HUES64 (cell line): ENCODE results near the gene SCUBE3.

Source experiments
- H3K27ac ChIP-seq: 2 replicates; pipeline ENCODE4 v1.7.0; 2013; ENCODE audit warnings: low read depth, low read length, inconsistent platforms
- H3K27me3 ChIP-seq: 2 replicates; pipeline ENCODE4 v1.6.1; 2013; ENCODE audit warnings: mild to moderate bottlenecking, low read length; ENCODE audit not compliant: insufficient read depth
- H3K36me3 ChIP-seq: 2 replicates; pipeline ENCODE4 v1.6.1; 2013; ENCODE audit warnings: mild to moderate bottlenecking, low read length; ENCODE audit not compliant: insufficient read depth
- H3K4me1 ChIP-seq: 2 replicates; pipeline ENCODE4 v1.6.1; 2013; ENCODE audit warnings: mild to moderate bottlenecking, low read length, moderate library complexity; ENCODE audit not compliant: insufficient read depth
- H3K4me3 ChIP-seq: 2 replicates; pipeline ENCODE4 v1.5.1; 2013; ENCODE audit warnings: mild to moderate bottlenecking, low read length, moderate library complexity
- H3K9ac ChIP-seq: 2 replicates; pipeline ENCODE4 v1.6.1; 2013; ENCODE audit warnings: mild to moderate bottlenecking, low read depth, low read length
- H3K9me3 ChIP-seq: 2 replicates; pipeline ENCODE4 v1.6.1; 2013; ENCODE audit warnings: low read depth, low read length; ENCODE audit not compliant: insufficient read depth
- WGBS: fragments of 150-250, 120-280 bp; methylation state at CpG from one replicate; pipeline ENCODE4 v1.1.7; 2013; ENCODE audit warnings: missing lambda C conversion rate; 5-methylcytosine and 5-hydroxymethylcytosine counted together

Gene SCUBE3

GRCh38 chr6:35294308-35294945, 80.7 kb downstream of the SCUBE3 start:
- no peaks in the 10 kb centered on the region for H3K9me3 ChIP-seq
- H3K27me3 ChIP-seq, result no peaks in the 10 kb centered on the region
- no peak overlapping the region for H3K9ac ChIP-seq
- no peak overlapping the region for H3K27ac ChIP-seq
- H3K4me1 ChIP-seq, result peaks cover 12% of the 10 kb centered on the region; the same call in 1 of the 2 replicates
- H3K4me3 ChIP-seq, result no peak overlapping the region
- peaks cover 27% of the 10 kb centered on the region for H3K36me3 ChIP-seq
- 59% methylated on average over 10 of the region's 10 CpGs for WGBS

GRCh38 chr6:35295036-35295435, 81.3 kb downstream of the SCUBE3 start:
- no peak overlapping the region for H3K4me3 ChIP-seq
- H3K27ac ChIP-seq, result no peak overlapping the region
- H3K27me3 ChIP-seq, result no peaks in the 10 kb centered on the region
- no peak overlapping the region for H3K9ac ChIP-seq
- H3K36me3 ChIP-seq, result peaks cover 23% of the 10 kb centered on the region
- H3K4me1 ChIP-seq, result peaks cover 12% of the 10 kb centered on the region; the same call in 1 of the 2 replicates
- no peaks in the 10 kb centered on the region for H3K9me3 ChIP-seq
- 97% methylated on average over 2 of the region's 2 CpGs for WGBS

DNA sequence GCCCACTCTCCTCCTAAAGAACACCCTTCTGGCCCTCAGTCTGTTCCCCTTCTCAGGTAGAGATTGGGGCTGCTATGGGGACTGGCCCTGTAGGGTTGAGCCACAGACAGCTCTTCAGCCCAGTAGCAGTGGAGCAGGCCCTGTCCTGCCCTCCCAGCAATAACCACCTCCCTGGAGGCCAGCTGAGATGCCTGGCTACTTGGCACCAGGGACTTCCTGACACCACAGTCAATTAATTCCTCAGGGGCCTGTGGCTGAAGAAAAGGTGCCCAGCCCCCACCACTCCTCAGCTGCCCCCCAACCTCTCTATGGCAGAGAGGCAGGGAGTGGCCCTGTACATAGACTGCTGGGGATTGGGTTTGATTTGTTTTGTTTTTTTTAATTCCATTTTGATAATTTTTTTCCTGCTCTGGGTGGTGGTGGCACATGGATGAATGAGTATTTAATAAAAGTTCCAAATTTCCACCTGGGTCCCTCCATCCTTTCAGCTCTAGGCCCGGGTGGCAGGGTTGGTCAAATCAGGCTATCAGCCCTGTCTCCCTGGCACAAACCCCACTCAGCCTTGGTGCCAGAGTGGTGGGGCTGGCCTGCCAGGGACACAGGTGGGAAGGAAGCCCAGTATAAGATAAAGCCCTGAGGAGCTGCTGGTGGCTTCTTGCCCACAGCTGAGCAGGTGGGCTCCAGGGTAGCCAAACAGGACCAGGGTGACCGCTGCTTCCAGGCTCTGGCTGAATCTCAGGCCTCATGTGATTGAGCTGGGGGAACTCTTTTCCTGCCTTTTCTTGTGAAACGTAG, 82.0 kb downstream of the SCUBE3 start:
- H3K27ac ChIP-seq, result no peak overlapping the region
- WGBS, result 59% methylated on average over 3 of the region's 3 CpGs
- peaks cover 12% of the 10 kb centered on the region; the same call in 1 of the 2 replicates for H3K4me1 ChIP-seq

DNA sequence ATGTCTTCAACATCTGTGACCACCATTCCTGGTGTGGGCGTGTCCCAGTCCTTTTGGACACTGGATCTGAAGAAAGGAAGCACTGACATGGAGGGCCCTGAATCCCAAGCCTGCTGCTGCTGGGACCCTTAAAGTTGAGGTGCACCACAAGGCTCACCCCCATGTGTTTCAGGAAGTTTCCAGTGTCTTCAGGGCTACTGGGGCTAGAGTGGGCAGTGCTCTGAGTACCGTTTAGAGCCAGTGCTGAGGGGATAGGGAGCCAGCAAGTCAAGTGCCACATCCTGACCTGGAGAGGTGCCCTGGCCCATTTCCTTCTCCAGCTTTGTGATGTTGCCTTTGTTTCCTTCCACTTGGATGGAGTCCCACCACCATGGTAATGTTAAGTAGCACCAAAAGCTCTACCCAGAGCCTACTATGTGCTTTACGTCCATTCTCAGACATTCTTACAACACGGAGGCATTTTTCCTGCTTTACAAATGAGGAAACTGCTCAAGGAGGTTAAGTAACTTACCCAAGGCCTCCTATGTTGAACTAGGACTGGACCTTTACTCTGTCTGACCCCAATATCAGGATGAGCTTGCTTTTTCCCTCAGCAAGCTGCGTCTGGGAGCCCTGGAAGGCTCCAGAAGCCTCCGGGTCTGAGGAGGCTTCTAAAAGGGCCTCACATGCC, 83.3 kb downstream of the SCUBE3 start:
- Histone ChIP-seq H3K36me3 (peaks cover 8% of the 10 kb centered on the region; the same call in 1 of the 2 replicates), H3K9ac (no peak overlapping the region), H3K9me3 (no peaks in the 10 kb centered on the region), H3K27me3 (no peaks in the 10 kb centered on the region), H3K27ac (no peak overlapping the region), H3K4me3 (no peak overlapping the region), H3K4me1 (peaks cover 12% of the 10 kb centered on the region; the same call in 1 of the 2 replicates)
- WGBS, result 74% methylated on average over 6 of the region's 6 CpGs

More for the DNA sequence above, 82.0 kb downstream of the SCUBE3 start:
- H3K36me3 ChIP-seq, result peaks cover 17% of the 10 kb centered on the region
- no peak overlapping the region for H3K9ac ChIP-seq
- H3K9me3 ChIP-seq, result no peaks in the 10 kb centered on the region
- no peak overlapping the region for H3K4me3 ChIP-seq
- no peaks in the 10 kb centered on the region for H3K27me3 ChIP-seq

- Histone ChIP-seq H3K27ac (no peak within 1 kb of the TSS), H3K36me3 (peaks cover 8% of the 10 kb centered on the region; the same call in 1 of the 2 replicates), H3K9me3 (no peaks in the 10 kb centered on the region), H3K27me3 (no peaks in the 10 kb centered on the region), H3K9ac (no peak within 1 kb of the TSS; the same call in 1 of the 2 replicates), H3K4me1 (peaks cover 17% of the 10 kb centered on the region), H3K4me3 (peak within 1 kb of the TSS; percentile 47)
- 29% methylated on average over 34 of the region's 35 CpGs for WGBS
These were observed 84.1 kb downstream of the SCUBE3 start, which contains the start of gene DEF6 for GRCh38 chr6:35297601-35298481. Gene DEF6, plus strand, starts transcription at chr6:35297818. Its CDS starts 39 bp downstream, at chr6:35297857.

DNA sequence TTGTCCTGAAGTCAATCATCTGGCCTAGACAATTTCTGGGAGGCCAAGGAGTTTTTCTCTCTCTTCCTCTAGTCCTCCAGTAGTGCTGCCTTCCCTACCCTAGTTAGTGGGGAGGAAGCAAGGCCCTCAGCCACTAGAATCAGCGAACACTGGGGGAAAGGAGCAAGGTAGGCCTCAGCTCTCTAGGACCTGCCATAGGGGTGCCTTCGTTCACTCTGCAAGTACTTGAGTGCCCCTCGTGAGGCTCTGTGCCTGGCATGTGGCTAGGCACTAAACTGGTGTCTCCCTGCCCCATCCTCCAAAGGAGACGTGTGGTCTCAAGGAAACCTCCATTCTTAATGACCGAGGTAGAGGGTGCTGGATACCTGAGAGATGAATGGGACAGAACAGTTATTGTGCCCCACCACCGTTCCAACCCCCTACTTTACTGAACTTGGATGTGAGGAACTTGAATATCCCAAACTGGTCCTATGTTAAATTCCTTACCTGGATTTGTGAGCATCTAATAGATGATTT, 84.9 kb downstream of the SCUBE3 start:
- no peak overlapping the region for H3K9ac ChIP-seq

GRCh38 chr6:35299674-35300073, 85.9 kb downstream of the SCUBE3 start:
- WGBS, result 88% methylated on average over 4 of the region's 4 CpGs
- no peak overlapping the region for H3K9ac ChIP-seq

More for the DNA sequence above, 84.9 kb downstream of the SCUBE3 start:
- Histone ChIP-seq H3K27ac (no peak overlapping the region), H3K9me3 (no peaks in the 10 kb centered on the region), H3K4me1 (peaks cover 21% of the 10 kb centered on the region), H3K27me3 (no peaks in the 10 kb centered on the region), H3K4me3 (no peak overlapping the region), H3K36me3 (peaks cover 8% of the 10 kb centered on the region; the same call in 1 of the 2 replicates)
- 95% methylated on average over 6 of the region's 6 CpGs for WGBS

DNA sequence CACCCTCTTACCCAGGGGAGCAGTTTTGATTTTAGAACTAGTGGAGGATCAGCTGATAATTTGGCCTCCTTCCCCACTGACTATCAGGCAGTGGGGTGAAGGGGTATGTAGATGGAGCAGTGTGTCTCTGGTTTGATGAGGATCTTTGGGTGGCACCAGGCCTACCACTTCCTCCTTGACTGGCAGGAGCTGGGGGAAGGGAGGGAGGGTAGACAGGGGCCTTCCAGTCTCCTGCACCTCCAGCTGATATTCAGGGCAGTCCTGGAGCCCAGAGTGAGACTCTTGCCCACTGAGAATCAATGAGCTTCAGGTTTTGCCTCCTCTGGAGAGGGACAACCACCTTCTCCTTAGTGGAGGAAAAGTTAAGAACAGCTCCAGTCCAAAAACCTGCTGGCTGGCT, 87.1 kb downstream of the SCUBE3 start:
- Histone ChIP-seq H3K4me1 (peaks cover 21% of the 10 kb centered on the region), H3K9ac (no peak overlapping the region), H3K36me3 (no peaks in the 10 kb centered on the region), H3K4me3 (no peak overlapping the region), H3K9me3 (no peaks in the 10 kb centered on the region), H3K27ac (no peak overlapping the region), H3K27me3 (no peaks in the 10 kb centered on the region)

More at GRCh38 chr6:35299674-35300073, 85.9 kb downstream of the SCUBE3 start:
- Histone ChIP-seq H3K36me3 (peaks cover 8% of the 10 kb centered on the region; the same call in 1 of the 2 replicates), H3K9me3 (no peaks in the 10 kb centered on the region), H3K27me3 (no peaks in the 10 kb centered on the region), H3K27ac (no peak overlapping the region), H3K4me3 (no peak overlapping the region), H3K4me1 (peaks cover 21% of the 10 kb centered on the region)
